ENCODE data around the gene ACTG1.

ACTG1 gene

DNA sequence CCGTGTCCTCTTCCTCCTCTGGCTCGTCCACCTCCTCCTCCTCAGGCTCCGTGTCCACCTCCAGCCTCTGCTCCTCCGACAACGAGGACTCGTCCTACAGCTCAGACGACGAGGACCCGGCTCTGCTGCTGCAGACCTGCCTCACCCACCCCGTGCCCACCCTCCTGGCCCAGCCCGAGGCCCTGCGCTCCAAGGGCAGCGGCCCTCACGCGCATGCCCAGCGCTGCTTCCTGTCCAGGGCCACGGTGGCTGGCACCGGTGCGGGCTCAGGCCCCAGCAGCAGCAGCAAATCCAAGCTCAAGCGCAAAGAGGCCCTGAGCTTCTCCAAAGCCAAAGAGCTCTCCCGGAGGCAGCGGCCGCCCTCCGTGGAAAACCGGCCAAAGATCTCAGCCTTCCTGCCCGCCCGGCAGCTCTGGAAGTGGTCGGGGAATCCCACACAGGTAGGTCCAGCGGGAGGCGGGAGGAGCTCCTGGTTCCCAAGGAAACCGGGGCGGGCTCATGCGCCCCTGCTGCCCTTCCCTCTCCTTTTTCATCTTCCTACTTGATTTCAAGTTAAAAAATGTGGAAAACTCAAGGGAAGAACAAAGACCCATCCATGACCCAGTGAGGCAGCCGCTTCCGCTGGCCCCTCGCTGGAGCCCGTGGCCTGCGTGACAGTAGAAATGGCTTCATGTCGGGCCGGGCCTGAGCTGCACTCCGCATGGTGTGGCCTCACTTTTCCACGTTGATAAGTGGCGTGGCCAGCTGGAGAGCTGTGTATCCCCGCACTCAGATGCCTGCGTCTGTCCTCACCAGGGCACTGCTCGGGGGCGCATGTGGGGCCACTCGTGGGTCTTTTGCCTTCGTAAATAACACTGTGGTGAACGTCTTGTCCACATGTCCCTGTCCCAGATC, 50.7 kb downstream of the ACTG1 start:
- CTCF ChIA-PET = interaction anchor here (0.6 to 1.4 kb wide), 2 partner anchors 21 to 23 kb away, joined by 3 to 5 read pairs; no protein-coding TSS in a partner anchor
- POLR2A ChIA-PET = interaction anchor here (1.0 to 2.2 kb wide), 3 partner anchors 11 to 91 kb away, joined by 3 to 10 read pairs (median 3); no protein-coding TSS in a partner anchor
- DNase-seq (ENCODE audit: extremely low spot score) = no peak
- TF ChIP-seq HDGF (IDR thresholded peaks at IDR 0.05; ENCODE audit: borderline replicate concordance) (no peak), FOXK2 (IDR thresholded peaks at IDR 0.05) (no peak), TARDBP (IDR thresholded peaks at IDR 0.05) (no peak), ZNF384 (IDR thresholded peaks at IDR 0.05) (no peak), CTBP1 (IDR thresholded peaks at IDR 0.05; ENCODE audit: borderline replicate concordance) (no peak), FOXA1 (IDR thresholded peaks at IDR 0.05) (no peak), FOXM1 (IDR thresholded peaks at IDR 0.05; ENCODE audit: borderline replicate concordance) (no peak)

GRCh38 chr17:81460856-81461460, 51.6 kb downstream of the ACTG1 start:
- ChIA-PET CTCF (interaction anchor here (0.8 kb wide), 1 partner anchor 24 kb away, joined by 4 read pairs; no protein-coding TSS in a partner anchor), POLR2A (interaction anchor here (1.0 to 2.2 kb wide), 3 partner anchors 12 to 92 kb away, joined by 3 to 10 read pairs (median 3); no protein-coding TSS in a partner anchor)
- TF ChIP-seq ARNT (IDR thresholded peaks at IDR 0.05) (no peak), BHLHE40 (IDR thresholded peaks at IDR 0.05; ENCODE audit: borderline replicate concordance) (no peak), FOXM1 (IDR thresholded peaks at IDR 0.05; ENCODE audit: borderline replicate concordance) (no peak), CTBP1 (IDR thresholded peaks at IDR 0.05; ENCODE audit: borderline replicate concordance) (no peak), FOXK2 (IDR thresholded peaks at IDR 0.05) (no peak), L3MBTL2 (conservative IDR thresholded peaks at IDR 0.05) (no peak)
- DNase-seq (ENCODE audit: extremely low spot score) = no peak

Data from HEK293T (cell line).